H9 (cell line): ENCODE results near the gene PLD1. TPM values are rescaled to one million over a fixed set of nuclear protein-coding genes. Genes with fewer than 3 reads are reported as not detected.

ENCODE experiments used
- DNase-seq: peaks from one replicate; pipeline ENCODE4 v3.0.0-alpha.2; 2017
- H2AFZ ChIP-seq: one replicate; pipeline ENCODE4 v1.6.1; 2013; ENCODE audit warnings: mild to moderate bottlenecking, low read length, control low read depth, moderate library complexity
- H2AK5ac ChIP-seq: 2 replicates; pipeline ENCODE4 v1.6.1; 2013; ENCODE audit warnings: low read length, control low read depth, mixed read lengths; ENCODE audit not compliant: insufficient read length
- H2BK120ac ChIP-seq: one replicate; pipeline ENCODE4 v1.6.1; 2013; ENCODE audit warnings: low read depth, mild to moderate bottlenecking, low read length, control low read depth, inconsistent platforms; ENCODE audit not compliant: poor library complexity, severe bottlenecking
- H2BK12ac ChIP-seq: 2 replicates; pipeline ENCODE4 v1.6.1; 2013; ENCODE audit warnings: low read length, control low read depth, mixed read lengths, low read depth; ENCODE audit not compliant: insufficient read length
- H2BK15ac ChIP-seq: 2 replicates; pipeline ENCODE4 v1.6.1; 2013; ENCODE audit warnings: low read depth, low read length, control low read depth
- H2BK20ac ChIP-seq: one replicate; pipeline ENCODE4 v1.6.1; 2013; ENCODE audit warnings: low read depth, mild to moderate bottlenecking, low read length, control low read depth, inconsistent platforms; ENCODE audit not compliant: poor library complexity, severe bottlenecking
- H2BK5ac ChIP-seq: 2 replicates; pipeline ENCODE4 v1.6.1; 2013; ENCODE audit warnings: low read length, control low read depth, mixed read lengths; ENCODE audit not compliant: insufficient read length
- H3K14ac ChIP-seq: 2 replicates; pipeline ENCODE4 v1.6.1; 2013; ENCODE audit warnings: low read length, control low read depth; ENCODE audit not compliant: insufficient read depth
- H3K18ac ChIP-seq: 2 replicates; pipeline ENCODE4 v1.6.1; 2013; ENCODE audit warnings: low read depth, mild to moderate bottlenecking, mixed read lengths, low read length, control low read depth; ENCODE audit not compliant: insufficient read length
- H3K23ac ChIP-seq: 2 replicates; pipeline ENCODE4 v1.6.1; 2013; ENCODE audit warnings: low read length, control low read depth, mixed read lengths, low read depth; ENCODE audit not compliant: insufficient read length
- H3K23me2 ChIP-seq: 2 replicates; pipeline ENCODE4 v1.6.1; 2013; ENCODE audit warnings: low read depth, mild to moderate bottlenecking, mixed read lengths, low read length, control low read depth; ENCODE audit not compliant: insufficient read length, poor library complexity, severe bottlenecking
- H3K27ac ChIP-seq: 2 replicates; pipeline ENCODE4 v1.5.1; 2013; ENCODE audit warnings: low read length, control low read depth, mixed read lengths, low read depth; ENCODE audit not compliant: insufficient read length
- H3K27me3 ChIP-seq: 2 replicates; pipeline ENCODE4 v1.6.1; 2013; ENCODE audit warnings: low read length, control low read depth, inconsistent platforms; ENCODE audit not compliant: insufficient read depth
- H3K4ac ChIP-seq: 2 replicates; pipeline ENCODE4 v1.6.1; 2013; ENCODE audit warnings: low read depth, mild to moderate bottlenecking, control low read depth, inconsistent platforms, low read length, moderate library complexity
- H3K4me1 ChIP-seq: 2 replicates; pipeline ENCODE4 v1.6.1; 2013; ENCODE audit warnings: low read length, control low read depth, inconsistent platforms; ENCODE audit not compliant: insufficient read depth
- H3K4me2 ChIP-seq: 2 replicates; pipeline ENCODE4 v1.6.1; 2013; ENCODE audit warnings: low read length, control low read depth, mixed read lengths; ENCODE audit not compliant: insufficient read length, insufficient read depth
- H3K56ac ChIP-seq: 2 replicates; pipeline ENCODE4 v1.6.1; 2013; ENCODE audit warnings: low read depth, mild to moderate bottlenecking, mixed read lengths, low read length, control low read depth; ENCODE audit not compliant: insufficient read length
- H3K79me1 ChIP-seq: 2 replicates; pipeline ENCODE4 v1.6.1; 2013; ENCODE audit warnings: low read depth, mild to moderate bottlenecking, moderate library complexity, low read length, control low read depth, inconsistent platforms; ENCODE audit not compliant: insufficient read depth, poor library complexity, severe bottlenecking
- H3K79me2 ChIP-seq: 2 replicates; pipeline ENCODE4 v1.6.1; 2013; ENCODE audit warnings: low read length, control low read depth, inconsistent platforms; ENCODE audit not compliant: insufficient read depth
- H3K9ac ChIP-seq: 2 replicates; pipeline ENCODE4 v1.6.1; 2013; ENCODE audit warnings: low read length, control low read depth, mixed read lengths; ENCODE audit not compliant: insufficient read length; ENCODE audit errors: extremely low read depth
- H3K9me3 ChIP-seq: one replicate; pipeline ENCODE4 v1.6.1; 2013; ENCODE audit warnings: low read depth, low read length, inconsistent platforms; ENCODE audit not compliant: control insufficient read depth
- H3T11ph ChIP-seq: one replicate; pipeline ENCODE4 v1.6.1; 2013; ENCODE audit warnings: mild to moderate bottlenecking, low read length, control low read depth, inconsistent platforms
- H4K20me1 ChIP-seq: one replicate; pipeline ENCODE4 v1.6.1; 2013; ENCODE audit not compliant: control insufficient read depth, insufficient read length, insufficient read depth
- H4K5ac ChIP-seq: 2 replicates; pipeline ENCODE4 v1.6.1; 2013; ENCODE audit warnings: low read depth, mild to moderate bottlenecking, mixed read lengths, low read length, control low read depth; ENCODE audit not compliant: insufficient read length
- H4K8ac ChIP-seq: replicated peaks from 2 replicates; pipeline ENCODE4 v1.6.1; 2013; ENCODE audit warnings: low read length, control low read depth, mixed read lengths, low read depth; ENCODE audit not compliant: insufficient read length
- H4K91ac ChIP-seq: 2 replicates; pipeline ENCODE4 v1.6.1; 2013; ENCODE audit warnings: low read depth, mild to moderate bottlenecking, moderate library complexity, mixed read lengths, low read length, control low read depth; ENCODE audit not compliant: insufficient read length
- H3K27ac Mint-ChIP-seq, 3 experiments: 2 replicates in 2 of 3; 3 replicates in 1 of 3; pipeline ENCODE4 v1.8.0; 2020 to 2021; ENCODE audit warnings: mixed read lengths in 3 of 3, mild to moderate bottlenecking in 1 of 3, moderate library complexity in 1 of 3
- H3K27me3 Mint-ChIP-seq: 2 replicates; pipeline ENCODE4 v1.8.0; 2021; ENCODE audit warnings: low read depth, mild to moderate bottlenecking, moderate library complexity, mixed read lengths
- H3K36me3 Mint-ChIP-seq, 3 experiments: 2 replicates in 2 of 3; 3 replicates in 1 of 3; pipeline ENCODE4 v1.8.0; 2020 to 2021; ENCODE audit warnings: low read depth in 3 of 3, mixed read lengths in 3 of 3; ENCODE audit not compliant: insufficient read depth in 1 of 3
- H3K4me1 Mint-ChIP-seq, 2 experiments: 2 replicates each; pipeline ENCODE4 v1.8.0; 2020; ENCODE audit warnings: mixed read lengths in 2 of 2
- H3K4me3 Mint-ChIP-seq, 2 experiments: 2 replicates in 1 of 2; 3 replicates in 1 of 2; pipeline ENCODE4 v1.8.0; 2020 to 2021; ENCODE audit warnings: mild to moderate bottlenecking in 2 of 2, mixed read lengths in 2 of 2, moderate library complexity in 1 of 2
- H3K9me3 Mint-ChIP-seq, 2 experiments: 2 replicates in 1 of 2; 3 replicates in 1 of 2; pipeline ENCODE4 v1.8.0; 2020; ENCODE audit warnings: mild to moderate bottlenecking in 2 of 2, mixed read lengths in 2 of 2, moderate library complexity in 1 of 2
- CTCF ChIP-seq: fragments of 200-600 bp; sonication (generic); conservative IDR thresholded peaks from 3 replicates; pipeline ENCODE4 v1.8.0; 2021; ENCODE audit warnings: antibody characterized with exemption, mild to moderate bottlenecking
- WGBS: extraction: QIAGEN DNeasy Blood & Tissue Kit; methylation state at CpG from one replicate; pipeline ENCODE4 v1.1.7; 2013; ENCODE audit warnings: missing lambda C conversion rate, low lambda C conversion rate, mixed read lengths; ENCODE audit not compliant: insufficient read length; ENCODE audit errors: extremely low coverage; 5-methylcytosine and 5-hydroxymethylcytosine counted together
- total RNA-seq: library from RNA; stranded (reverse); gene quantifications from 2 replicates; pipeline ENCODE4 v1.2.1, GENCODE V29; 2021

Gene PLD1
- total RNA-seq, 1 experiment from 2014 or later = 1.8 TPM

- H3K27me3 Mint-ChIP-seq = no peaks in the 10 kb centered on the region
Measured at GRCh38 chr3:171704002-171704401, 106.3 kb downstream of the PLD1 start.

More at GRCh38 chr3:171704002-171704401, 106.3 kb downstream of the PLD1 start:
- no peak overlapping the region for H3K56ac ChIP-seq
- no peak overlapping the region for H3K18ac ChIP-seq
- H3T11ph ChIP-seq = no peak overlapping the region
- Mint-ChIP-seq H3K27ac (no peak overlapping the region), H3K4me1 (peaks cover 5 to 8% of the 10 kb centered on the region in 2 experiments; a peak in 3 of 4 replicates), H3K9me3 (peaks cover 6 to 10% of the 10 kb centered on the region in 2 experiments; a peak in 4 of 5 replicates), H3K4me3 (no peak overlapping the region), H3K36me3 (peaks cover 2 to 4% (median 3%) of the 10 kb centered on the region in 3 experiments; a peak in 4 of 7 replicates)
- peak; percentile 75 for TF ChIP-seq CTCF
- H3K79me2 ChIP-seq = no peaks in the 10 kb centered on the region
- H3K14ac ChIP-seq = no peak overlapping the region
- peak; percentile 62 for DNase-seq
- no peaks in the 10 kb centered on the region for H4K20me1 ChIP-seq
- no peak overlapping the region for H3K4me2 ChIP-seq
- H2BK120ac ChIP-seq = no peak overlapping the region
- H2BK5ac ChIP-seq = no peak overlapping the region
- H2BK20ac ChIP-seq = no peak overlapping the region
- H2AFZ ChIP-seq = no peak overlapping the region
- no peak overlapping the region for H3K4ac ChIP-seq
- no peaks in the 10 kb centered on the region for H3K23me2 ChIP-seq
- H3K4me1 ChIP-seq = no peaks in the 10 kb centered on the region
- H4K8ac ChIP-seq = no peak overlapping the region
- H2BK12ac ChIP-seq = no peak overlapping the region
- no peak overlapping the region for H4K91ac ChIP-seq
- H3K79me1 ChIP-seq = no peaks in the 10 kb centered on the region
- H3K23ac ChIP-seq = no peak overlapping the region
- H3K27ac ChIP-seq = no peak overlapping the region
- H3K9ac ChIP-seq = no peak overlapping the region
- H2BK15ac ChIP-seq = no peak overlapping the region
- no peaks in the 10 kb centered on the region for H3K27me3 ChIP-seq
- no CpG with 5 or more reads among the region's 2 CpGs for WGBS
- H2AK5ac ChIP-seq = no peak overlapping the region
- H3K9me3 ChIP-seq = no peaks in the 10 kb centered on the region
- no peak overlapping the region for H4K5ac ChIP-seq
